ENCODE measurements around the gene XYLT2. TPM values are rescaled to one million over a fixed set of nuclear protein-coding genes. Genes with fewer than 3 reads are reported as not detected.
"Not testable (repeated sequence)": the region's sequence is repeated elsewhere in the genome, so short reads cannot be mapped to it uniquely, and the experiment has no call there.

XYLT2 gene
- total RNA-seq, 1 experiment from 2014 or later: 49.0 TPM

- no peak for DNase-seq (ENCODE audit: low spot score)
Measured at GRCh38 chr17:50319306-50320004, 26.5 kb upstream of the XYLT2 start.

GRCh38 chr17:50322271-50322670 is 23.7 kb upstream of the XYLT2 start:
- no peak for DNase-seq (ENCODE audit: low spot score)

- no peak for DNase-seq (ENCODE audit: low spot score)
Measured at GRCh38 chr17:50323060-50323459, 22.9 kb upstream of the XYLT2 start.

- no peak for DNase-seq (ENCODE audit: low spot score)
Measured at GRCh38 chr17:50325906-50326305, 20.0 kb upstream of the XYLT2 start.

GRCh38 chr17:50326831-50327364 is 19.0 kb upstream of the XYLT2 start:
- DNase-seq (ENCODE audit: low spot score): no peak

- DNase-seq (ENCODE audit: low spot score): no peak
Measured at GRCh38 chr17:50328363-50329325, 17.3 kb upstream of the XYLT2 start.

- no peak for DNase-seq (ENCODE audit: low spot score)
Measured at GRCh38 chr17:50329716-50330115, 16.2 kb upstream of the XYLT2 start.

GRCh38 chr17:50330151-50330775 is 15.7 kb upstream of the XYLT2 start:
- DNase-seq (ENCODE audit: low spot score): no peak

GRCh38 chr17:50331085-50331791 is 14.7 kb upstream of the XYLT2 start:
- peak; percentile 86 for DNase-seq (ENCODE audit: low spot score)

- DNase-seq (ENCODE audit: low spot score): no peak
Measured at GRCh38 chr17:50332196-50332595, 13.7 kb upstream of the XYLT2 start.

GRCh38 chr17:50333291-50334057 is 12.5 kb upstream of the XYLT2 start:
- not testable (repeated sequence) for DNase-seq (ENCODE audit: low spot score)

GRCh38 chr17:50337956-50338355 is 8.0 kb upstream of the XYLT2 start:
- no peak for DNase-seq (ENCODE audit: low spot score)

GRCh38 chr17:50338645-50339044 is 7.3 kb upstream of the XYLT2 start:
- DNase-seq (ENCODE audit: low spot score): no peak

- no peak for DNase-seq (ENCODE audit: low spot score)
Measured at GRCh38 chr17:50339381-50339780, 6.5 kb upstream of the XYLT2 start.

- DNase-seq (ENCODE audit: low spot score): no peak
Measured at GRCh38 chr17:50344731-50345365, 1.1 kb upstream of the XYLT2 start.

- DNase-seq (ENCODE audit: low spot score): no peak
Measured at GRCh38 chr17:50346313-50347116, 589 bp downstream of the XYLT2 start.

- no peak for DNase-seq (ENCODE audit: low spot score)
Measured at GRCh38 chr17:50347117-50347893, 1.4 kb downstream of the XYLT2 start.

GRCh38 chr17:50347894-50348291 is 2.0 kb downstream of the XYLT2 start:
- no peak for DNase-seq (ENCODE audit: low spot score)

All from A172 (cell line).